SK-MEL-5 (cell line): ENCODE results near the gene ENC1. TPM values are rescaled to one million over a fixed set of nuclear protein-coding genes. Genes with fewer than 3 reads are reported as not detected.

Experiments
- DNase-seq: peaks from one replicate; pipeline ENCODE4 v3.0.0-alpha.2; 2016; ENCODE audit warnings: low read depth, low spot score
- in situ Hi-C: cut with HindIII; loops from 2 replicates; pipeline ENCODE4 v1.10.0; 2016; ENCODE audit warnings: low sequenced_read_pairs, high pct_unique_total_duplicates, low pct_unique_long_range_greater_than_20kb
- total RNA-seq: library from RNA; depleted of rRNA; stranded (reverse); fragments of >200 nt; shearing (Covaris generic); gene quantifications from 2 replicates; pipeline ENCODE4 v1.2.3, GENCODE V29; 2014; rRNA removed

ENC1 gene
- total RNA-seq, 1 experiment from 2014 or later, result 2.5 TPM

DNA sequence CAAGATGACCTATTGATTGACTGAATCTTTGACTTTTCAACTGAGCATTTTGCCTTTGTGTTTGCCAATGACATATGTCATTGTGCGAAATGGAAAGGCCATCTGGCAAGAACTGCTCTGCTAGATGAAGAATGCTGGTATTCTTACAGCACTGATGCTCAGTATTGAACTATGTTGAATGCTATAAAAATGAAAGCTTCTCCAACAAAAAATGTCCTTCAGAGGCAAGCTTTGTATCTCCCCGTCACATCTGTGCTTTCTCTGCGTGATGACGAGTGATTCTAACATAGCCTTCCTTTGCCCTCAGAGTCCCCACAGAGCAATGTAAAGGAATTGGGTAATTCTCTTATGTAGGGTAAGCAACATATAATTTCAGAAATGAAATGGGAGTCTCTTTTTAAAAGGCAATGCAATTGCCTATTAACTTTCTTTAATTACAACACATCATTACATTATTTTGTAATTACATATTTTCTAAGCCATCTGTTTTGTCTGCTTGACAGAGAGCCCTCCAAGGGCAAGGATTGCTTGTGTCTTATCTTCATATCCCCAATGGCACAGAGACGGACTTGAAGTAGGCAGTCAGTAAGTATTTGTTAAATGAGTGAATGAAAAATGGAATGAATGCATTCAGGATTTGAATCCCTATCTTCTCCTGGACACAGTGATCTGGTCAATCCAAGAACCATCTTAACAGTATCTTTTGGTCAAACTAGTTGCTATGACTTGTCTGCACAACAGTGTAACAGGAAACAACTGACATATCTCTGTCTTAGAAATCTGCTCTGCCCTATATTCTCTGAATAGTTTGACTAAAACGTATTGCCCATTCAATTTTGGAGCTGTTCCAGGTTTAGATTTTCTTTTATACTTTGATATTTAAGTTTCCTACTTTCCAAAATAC is 46.1 kb downstream of the ENC1 start:
- DNase-seq, result no peak
- in situ Hi-C loops, result no loop called here

- in situ Hi-C loops, result no loop called here
- no peak for DNase-seq
These were observed 51.1 kb downstream of the ENC1 start for GRCh38 chr5:74589204-74590056.

- in situ Hi-C loops, result no loop called here
These were observed 52.1 kb downstream of the ENC1 start for GRCh38 chr5:74588415-74588814.

GRCh38 chr5:74587890-74588289 is 52.6 kb downstream of the ENC1 start:
- in situ Hi-C loops, result no loop called here
- no peak for DNase-seq

More at GRCh38 chr5:74588415-74588814, 52.1 kb downstream of the ENC1 start:
- DNase-seq, result no peak

DNA sequence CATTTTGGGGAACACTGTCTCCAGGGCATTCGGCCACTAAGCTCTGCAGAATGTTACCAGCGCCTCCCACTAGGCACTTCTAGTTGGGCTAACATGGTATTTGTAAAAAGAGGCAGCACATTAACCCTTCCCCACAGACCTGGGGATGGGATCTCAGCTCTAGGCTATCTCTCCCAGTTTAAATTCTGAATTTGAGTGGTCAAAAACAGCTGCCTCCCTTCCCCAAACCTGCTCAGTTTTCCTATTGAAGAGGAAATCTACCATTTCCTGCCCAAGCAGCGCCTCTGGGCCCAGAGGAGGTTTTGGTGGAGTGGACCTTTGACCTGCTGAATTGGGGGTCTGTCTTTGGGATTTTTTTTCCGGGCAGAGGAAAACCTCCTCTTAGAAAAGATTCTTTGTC is 53.2 kb downstream of the ENC1 start:
- DNase-seq, result no peak
- in situ Hi-C loops, result no loop called here

DNA sequence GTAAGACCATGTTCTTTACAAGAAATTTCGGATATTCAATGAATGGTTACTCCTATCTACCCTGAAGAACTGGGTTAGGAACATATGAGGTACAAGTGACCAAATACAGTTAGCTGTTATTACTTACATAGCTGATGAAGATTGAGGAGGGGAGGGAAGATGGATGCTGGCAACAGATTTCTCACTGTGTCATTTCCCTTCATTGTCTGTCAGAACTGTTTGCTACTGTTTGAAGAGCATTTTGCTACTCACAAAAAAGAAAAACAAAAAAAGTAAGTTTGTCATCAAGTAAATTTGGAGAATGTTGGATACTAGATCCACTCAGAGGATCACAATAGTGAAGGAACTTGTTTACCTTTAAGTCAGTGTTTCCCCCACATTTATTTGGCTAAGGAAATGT is 53.7 kb downstream of the ENC1 start:
- DNase-seq, result no peak
- in situ Hi-C loops, result no loop called here

DNA sequence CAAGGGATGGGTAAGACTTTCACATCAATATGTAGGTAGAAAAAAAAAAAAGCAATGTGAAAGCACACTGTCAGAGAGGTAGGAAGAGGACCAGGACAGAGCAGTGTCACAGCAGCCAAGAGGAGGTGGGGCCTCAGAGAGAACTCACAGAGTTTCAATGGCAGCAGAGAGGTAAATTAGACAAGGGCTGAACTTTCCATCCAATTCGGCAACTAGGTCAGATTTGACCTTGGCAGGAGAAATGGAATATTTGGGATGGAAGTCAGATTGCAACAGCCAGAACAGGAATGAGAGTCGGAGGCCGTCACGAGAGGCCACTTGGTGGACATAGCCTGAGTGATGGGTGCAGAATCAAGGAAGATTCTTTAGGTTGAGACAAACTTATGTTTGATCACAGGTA is 57.7 kb downstream of the ENC1 start:
- DNase-seq, result no peak
- in situ Hi-C loops, result no loop called here

- in situ Hi-C loops, result no loop called here
These were observed 58.6 kb downstream of the ENC1 start for GRCh38 chr5:74581988-74582365.

DNA sequence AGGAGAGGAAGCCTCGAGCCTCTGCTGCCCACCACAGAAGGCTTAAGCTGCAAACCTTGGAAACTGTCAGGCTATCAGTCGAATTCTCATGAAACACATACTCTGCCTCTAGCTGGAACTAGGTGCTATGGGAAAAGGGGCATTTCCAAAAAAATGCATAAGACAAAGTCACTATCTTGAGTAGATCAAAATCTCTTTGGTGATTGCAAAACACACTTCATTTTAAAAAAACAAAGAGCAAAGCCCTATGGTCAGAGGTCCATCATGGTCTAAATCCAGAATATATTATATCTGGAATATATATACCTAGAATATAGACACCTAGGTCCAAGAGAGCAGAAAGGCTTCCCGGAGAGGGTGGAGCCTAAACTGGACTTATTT is 59.8 kb downstream of the ENC1 start:
- in situ Hi-C loops, result no loop called here
- DNase-seq, result no peak

More at GRCh38 chr5:74581988-74582365, 58.6 kb downstream of the ENC1 start:
- no peak for DNase-seq

DNA sequence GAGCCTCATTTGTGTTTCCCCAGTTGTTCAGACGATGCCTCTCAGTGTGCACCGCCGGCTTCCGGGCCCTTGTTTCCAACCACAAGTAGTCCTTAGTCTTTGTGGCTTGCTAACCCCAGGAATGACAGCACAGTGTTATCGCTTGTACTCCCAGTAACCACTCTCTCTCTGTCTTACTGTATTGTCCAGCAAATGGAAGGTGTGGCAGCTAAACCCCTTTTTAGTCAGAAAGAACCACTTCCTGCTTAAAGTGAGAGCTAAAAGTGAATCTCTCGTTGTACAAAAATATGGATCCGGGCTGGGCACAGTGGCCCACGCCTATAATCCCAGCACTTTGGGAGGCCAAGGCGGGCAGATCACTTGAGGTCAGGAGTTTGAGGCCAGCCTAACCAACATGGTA is 61.3 kb downstream of the ENC1 start:
- DNase-seq, result no peak
- in situ Hi-C loops, result no loop called here

GRCh38 chr5:74578356-74579044 is 62.0 kb downstream of the ENC1 start:
- in situ Hi-C loops, result no loop called here
- DNase-seq, result no peak

Other genes with a start within 250 kb of the ENC1 start
- gene HEXB, start 44.5 kb upstream of the ENC1 start, total RNA-seq, result 718 and 809 TPM in 2 replicates
- gene GFM2, start 126.4 kb upstream of the ENC1 start, total RNA-seq, result 64.4 and 65.5 TPM in 2 replicates
- gene NSA2, start 126.5 kb upstream of the ENC1 start, total RNA-seq, result 172 and 206 TPM in 2 replicates
- 10.2 and 10.5 TPM in 2 replicates for gene FAM169A, start 225.7 kb upstream of the ENC1 start, total RNA-seq